Right forelimb (tissue), 1 donor: Measurements from ENCODE around the gene AGFG1.
"Not testable (repeated sequence)": the region's sequence is repeated elsewhere in the genome, so short reads cannot be mapped to it uniquely, and the experiment has no call there.

Source experiments
- DNase-seq: peaks from one replicate; pipeline ENCODE4 v3.0.0-alpha.2; 2018

Gene AGFG1

DNA sequence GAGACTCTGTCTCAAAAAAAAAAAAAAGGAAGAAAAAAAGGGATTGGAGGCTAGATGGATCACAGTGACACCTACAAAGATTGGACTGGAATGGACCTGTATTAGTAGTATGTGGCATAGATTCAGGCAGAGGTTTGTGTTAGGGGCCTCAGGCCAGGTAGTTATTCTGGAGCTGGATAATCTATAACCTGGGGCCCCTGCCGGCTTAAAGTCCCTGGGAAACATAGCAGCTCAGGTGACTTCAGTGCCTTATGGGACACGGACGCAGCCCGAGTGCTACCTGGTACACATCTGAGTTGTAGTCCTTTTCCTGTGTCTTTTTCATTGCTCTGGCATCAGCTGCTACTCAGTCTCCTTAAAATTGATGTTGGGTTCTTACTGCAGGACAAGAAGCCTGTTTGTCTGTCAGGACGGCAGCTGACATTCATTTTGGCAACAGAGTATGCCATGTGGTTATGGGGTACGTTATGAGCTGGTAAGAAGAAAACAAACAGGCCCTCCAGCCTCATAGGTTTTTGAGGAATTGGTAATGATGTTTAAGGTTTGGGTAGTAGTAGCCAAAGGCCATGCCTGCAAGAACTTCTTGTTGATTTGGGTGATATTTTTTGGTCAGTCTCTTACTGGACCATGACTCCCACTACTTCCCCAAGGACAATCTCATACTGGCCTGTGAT lies 27.8 kb downstream of the AGFG1 start:
- no peak for DNase-seq

DNA sequence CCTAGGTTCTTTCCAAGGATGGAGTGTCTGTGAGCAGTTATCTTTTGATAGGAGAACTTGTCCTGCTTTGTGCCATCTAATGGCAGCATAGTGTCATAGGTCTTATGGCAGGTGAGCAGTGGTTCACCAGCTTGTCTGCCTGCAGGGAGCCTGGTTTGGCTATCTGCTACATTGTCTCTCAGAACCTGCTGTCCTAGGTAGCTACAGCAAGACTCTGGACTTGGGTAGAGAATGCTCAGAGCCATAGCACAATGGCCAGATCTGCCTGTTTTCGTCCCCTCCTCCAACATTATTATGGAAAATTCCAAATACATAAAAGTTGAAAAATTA lies 28.3 kb downstream of the AGFG1 start:
- no peak for DNase-seq

DNA sequence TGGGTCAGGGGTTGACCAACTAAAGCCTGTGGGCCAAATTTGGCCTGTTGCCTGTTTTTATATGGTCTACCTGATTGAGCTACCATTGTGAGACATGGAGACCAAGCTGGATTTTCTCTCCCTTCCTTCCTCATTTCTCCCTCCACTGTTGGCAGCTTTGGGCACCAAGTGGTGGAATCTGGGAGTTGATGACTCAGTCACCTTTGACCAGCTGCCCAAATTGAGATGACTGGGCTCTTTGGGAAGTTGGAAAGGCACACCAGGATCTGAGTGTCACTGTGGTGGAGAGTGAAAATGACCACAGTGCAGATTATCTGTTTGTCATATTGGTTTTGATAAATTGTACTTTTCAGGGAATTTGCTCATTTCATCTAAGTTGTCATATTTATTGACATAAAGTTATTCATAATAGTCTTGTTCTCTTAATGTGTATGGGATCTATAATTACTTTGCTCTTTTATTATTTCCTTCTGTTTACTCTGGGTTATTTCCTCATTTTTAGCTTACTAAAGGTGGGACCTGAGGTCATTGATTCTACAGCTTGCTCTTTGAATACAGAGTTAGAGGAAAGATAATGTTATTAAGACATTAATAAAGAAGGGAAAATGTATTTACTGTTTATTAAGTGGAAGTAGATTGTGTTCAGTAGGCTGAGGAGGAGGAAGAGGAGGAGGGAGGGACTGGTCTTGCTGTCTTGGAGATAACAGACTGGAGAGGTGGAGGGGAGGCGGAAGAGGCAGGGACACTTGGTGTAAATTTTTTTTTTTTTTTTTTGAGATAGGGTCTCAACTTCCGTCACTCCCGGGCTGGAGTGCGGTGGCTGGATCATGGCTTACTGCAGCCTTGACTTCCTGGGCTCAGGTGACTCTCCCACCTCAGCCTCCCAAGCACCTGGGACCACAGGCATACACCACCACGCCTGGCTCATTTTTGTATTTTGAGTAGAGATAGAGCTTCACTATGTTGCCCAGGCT lies 31.8 kb downstream of the AGFG1 start:
- DNase-seq, result no peak

DNA sequence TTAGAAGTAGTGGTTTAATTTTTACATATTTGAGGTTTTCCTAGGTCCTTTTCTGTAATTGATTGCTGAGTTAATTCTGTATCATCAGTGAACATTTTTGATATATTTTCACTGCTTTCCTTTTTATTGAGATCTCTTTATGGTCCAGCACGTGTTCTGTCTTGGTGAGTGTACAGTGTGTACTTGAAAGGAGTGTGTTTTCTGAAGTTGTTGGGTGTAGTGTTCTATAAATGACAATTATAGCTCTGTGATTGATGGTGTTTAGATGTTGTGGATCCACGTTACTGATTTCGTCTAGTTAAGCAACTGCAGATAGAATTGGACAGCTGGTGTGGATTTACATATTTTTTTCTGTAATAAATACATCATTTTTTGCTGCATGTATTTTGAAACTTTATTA lies 32.7 kb downstream of the AGFG1 start:
- no peak for DNase-seq

DNA sequence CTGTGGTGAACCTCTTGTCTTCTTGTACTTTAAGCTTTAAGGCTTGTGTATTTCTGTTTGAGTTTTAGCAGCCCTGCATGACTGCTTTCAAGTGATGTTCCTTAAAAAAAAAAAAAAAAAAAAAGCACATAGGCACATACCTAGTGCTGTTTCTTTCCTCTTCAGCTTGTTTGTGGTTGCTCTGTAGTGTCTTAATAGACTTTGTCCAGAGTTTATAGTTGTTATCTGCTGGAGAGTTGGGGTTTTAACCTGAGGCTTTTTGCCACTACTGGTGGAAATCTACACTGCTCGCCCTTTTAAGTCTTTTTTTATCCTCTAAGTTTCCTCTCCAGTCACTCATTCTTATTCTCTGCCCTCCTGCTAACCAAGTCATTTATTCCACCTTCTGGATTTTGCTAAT lies 34.5 kb downstream of the AGFG1 start:
- no peak for DNase-seq

DNA sequence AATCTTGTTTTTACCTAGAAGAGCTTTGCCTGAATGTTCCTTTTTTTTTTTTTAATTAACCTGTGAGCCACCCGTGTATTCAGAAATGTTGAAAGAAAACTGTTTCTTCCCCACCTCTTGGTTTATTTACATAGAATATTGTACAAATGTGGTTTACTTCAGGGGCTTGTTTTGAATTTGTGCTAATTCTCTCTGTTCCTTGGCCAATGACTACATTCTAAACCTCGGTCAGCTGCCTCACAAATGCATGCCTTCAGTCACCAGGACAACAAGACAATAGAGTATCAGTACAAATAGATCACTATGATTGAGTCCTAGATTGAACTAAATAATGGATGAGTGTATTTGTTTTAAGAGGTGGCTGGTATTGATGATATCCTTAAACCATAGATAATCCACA lies 36.0 kb downstream of the AGFG1 start:
- DNase-seq, result no peak

DNA sequence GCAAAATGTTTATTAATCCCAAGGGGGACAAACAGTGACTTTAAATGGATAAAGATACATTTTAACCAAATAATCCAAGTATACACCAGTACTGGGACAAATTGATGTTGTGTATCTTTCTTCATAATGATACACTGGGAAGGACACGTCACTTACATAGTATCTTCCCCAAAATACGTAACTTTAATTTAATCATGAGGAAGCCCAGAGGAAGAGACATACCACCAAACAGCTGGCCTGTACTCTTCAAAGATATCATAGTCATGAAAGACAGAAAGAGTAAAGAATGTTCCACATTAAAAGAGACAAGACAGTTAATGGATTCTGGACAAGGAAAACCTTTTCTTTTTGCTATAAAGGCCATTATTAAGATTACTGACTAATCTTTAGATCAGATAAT lies 37.1 kb downstream of the AGFG1 start:
- no peak for DNase-seq

DNA sequence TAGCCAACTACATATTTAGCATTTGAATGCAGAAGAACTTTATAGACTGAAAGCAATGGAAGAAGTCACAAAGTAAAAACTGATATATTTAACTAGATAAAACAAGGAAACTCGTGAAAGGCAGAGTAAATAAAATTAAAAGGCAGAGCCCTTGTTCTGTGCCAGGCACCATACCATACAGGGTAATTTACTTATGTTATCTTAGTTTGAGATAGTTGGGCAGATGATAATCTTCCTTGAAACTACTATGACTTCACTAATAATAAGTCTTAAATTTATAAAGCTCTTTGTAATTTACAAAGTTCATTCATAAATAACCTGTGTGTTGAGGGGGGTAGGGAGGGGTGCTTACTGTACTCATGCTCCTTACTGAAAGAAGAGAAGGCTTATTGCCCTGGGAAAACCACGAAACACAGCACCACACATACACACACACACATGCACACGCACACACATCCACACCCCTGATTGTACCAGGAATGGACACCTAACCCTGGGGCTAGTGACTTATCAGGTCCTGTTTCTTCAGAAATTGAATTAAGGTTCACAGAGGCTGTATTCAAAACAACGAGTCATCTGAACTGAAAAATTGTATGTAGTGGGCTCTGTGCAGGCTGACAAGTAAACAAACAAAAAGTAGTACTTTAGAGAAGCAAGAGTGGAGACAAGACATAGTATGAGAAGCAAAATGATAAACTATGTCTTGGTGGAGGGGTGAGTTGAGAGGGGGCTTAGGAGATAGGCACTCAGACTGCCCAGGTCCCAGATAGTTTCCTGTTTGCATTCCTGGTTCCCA lies 38.1 kb downstream of the AGFG1 start:
- DNase-seq, result no peak

DNA sequence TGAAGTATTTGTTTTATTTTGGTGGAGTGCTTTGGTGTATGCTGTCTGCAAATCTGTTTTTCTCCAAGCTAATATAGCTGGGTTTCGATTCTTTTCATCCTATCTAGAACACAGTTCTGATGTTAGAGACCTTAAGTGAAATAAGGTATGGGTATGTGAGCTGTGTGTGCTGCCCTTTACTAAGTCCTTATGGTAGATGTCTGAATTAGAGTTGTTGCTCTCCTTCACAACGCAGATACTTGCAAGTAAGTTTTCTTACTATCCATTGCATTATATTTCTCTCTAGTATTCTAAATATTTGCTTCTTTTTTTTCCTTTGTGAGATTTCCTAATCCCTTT lies 38.6 kb downstream of the AGFG1 start:
- DNase-seq, result no peak

DNA sequence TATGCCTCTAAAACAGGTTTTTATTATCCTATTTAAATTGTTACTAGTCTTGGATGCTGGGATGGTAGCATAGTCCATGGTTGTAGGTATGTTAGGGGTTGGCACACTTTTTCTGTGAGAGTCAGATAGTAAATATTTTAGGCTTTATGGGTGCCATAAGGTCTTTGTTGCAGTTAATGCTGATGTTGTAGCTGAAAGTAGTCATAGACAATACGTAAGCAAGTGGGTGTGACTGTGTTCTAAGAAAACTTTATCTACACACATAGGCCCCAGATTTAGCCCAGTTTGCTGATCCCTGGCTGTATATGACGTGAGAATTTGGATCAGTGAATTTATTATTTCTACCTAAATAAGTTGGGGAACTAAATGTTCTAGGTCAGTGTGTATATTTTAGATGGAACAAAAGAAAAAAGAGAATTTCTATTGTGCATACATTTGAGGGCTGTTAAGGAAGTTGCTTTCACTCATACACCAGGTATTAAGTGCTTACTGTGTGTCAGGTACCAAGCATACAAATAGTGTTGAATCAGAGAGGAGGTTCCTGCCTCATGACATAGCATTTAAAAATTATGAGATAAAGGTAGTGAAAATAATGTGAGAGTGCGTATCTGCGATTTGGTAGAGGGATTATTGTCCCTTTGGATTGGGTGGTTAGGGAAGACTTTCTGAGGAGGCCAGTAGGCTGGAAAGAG lies 39.4 kb downstream of the AGFG1 start:
- DNase-seq, result no peak

DNA sequence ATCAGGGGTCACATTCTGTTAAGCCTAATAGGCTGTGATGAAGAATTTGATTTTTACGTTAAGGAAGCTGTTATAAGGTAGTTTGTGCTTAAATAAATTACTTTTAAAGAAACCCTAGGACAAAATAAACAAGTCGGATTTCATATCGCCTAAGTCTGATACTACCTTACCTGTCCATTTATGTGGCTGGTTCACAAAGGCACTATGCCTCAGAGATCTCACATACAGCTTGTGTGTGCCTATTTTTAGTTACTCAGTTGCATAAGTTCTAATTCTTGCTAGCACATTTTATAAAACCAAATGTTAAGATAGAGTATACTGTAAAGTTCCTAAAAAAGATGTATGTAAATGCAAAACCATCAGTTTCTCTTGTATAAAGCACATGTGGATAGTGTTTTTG lies 40.0 kb downstream of the AGFG1 start:
- no peak for DNase-seq

DNA sequence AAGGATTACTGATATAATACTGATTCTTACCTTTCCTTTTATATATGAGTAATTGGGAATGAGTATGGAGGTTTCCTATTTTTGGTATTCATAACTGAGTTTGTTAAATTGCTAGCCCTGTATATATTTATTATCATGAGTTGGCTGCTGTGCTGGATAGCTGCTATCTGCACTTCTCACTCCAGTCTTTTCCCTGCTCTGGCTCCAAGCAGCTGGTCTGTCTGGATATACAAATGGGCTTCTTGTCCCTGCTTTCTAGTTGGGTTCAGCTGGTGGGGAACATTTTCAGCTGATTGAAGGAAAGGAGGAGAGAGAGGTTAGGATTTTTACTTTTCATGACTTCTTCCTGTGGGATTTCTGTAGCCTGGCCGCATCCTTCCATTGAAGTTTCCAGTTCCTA lies 41.2 kb downstream of the AGFG1 start:
- DNase-seq, result no peak

DNA sequence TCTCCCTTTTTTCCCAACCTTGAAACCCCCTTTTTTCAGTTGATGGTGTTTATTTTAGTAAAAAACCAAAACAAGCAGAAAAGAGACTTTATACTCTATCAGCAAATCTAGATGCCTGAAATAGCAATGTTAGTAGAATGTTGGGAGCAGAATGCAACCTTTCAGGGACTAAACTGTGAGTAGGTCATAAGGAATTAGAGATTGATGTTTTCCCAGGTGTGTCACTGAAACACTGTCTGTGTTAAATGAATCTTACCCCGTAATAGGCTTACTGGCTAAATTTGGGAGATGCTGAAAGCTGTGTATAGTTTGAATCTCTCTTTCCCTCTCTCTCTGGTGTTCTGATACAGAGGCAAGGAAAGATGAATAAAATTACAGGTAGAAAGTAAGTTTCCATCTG lies 43.8 kb downstream of the AGFG1 start:
- no peak for DNase-seq

DNA sequence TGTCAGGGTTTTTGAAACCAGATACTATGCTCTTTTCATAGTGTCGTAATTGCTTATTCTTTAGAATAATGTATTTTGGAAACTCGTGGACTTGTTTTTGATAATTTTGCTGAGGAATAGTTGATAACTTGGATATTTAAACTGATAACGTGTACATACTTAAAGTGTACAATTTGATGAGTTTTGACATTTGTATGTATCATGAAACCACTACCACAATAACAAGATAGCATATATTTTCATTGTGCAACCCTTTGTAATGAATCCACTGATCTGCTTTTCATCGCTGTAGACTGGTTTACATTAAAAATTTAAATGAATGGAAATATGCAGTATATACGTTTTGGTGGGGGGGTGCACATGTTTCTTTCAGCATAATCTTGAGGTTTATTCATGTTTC lies 45.8 kb downstream of the AGFG1 start:
- DNase-seq, result no peak

DNA sequence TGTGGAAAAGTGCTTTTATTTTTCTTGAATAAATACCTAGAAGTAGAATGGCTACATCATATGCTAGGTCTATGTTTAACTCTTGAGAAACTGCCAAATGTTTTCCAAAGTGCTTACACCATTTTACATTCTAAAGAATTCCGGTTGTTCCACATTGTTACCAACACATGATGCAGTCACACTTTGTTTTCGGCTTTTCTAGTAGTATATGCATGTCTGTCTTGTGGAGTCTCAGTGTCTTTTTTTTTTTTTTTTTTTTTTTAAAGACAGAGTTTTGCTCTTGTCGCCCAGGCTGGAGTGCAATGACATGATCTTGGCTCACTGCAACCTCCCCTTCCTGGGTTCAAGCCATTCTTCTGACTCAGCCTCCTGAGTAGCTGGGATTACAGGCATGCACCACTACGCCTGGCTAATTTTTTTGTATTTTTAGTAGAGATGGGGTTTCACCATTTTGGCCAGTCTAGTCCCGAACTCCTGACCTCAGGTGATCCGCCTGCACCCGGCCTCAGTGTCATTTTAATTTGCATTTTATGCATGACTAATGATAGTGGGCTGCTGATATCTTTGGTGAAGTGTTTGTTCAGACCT lies 46.4 kb downstream of the AGFG1 start:
- DNase-seq, result not testable (repeated sequence)

DNA sequence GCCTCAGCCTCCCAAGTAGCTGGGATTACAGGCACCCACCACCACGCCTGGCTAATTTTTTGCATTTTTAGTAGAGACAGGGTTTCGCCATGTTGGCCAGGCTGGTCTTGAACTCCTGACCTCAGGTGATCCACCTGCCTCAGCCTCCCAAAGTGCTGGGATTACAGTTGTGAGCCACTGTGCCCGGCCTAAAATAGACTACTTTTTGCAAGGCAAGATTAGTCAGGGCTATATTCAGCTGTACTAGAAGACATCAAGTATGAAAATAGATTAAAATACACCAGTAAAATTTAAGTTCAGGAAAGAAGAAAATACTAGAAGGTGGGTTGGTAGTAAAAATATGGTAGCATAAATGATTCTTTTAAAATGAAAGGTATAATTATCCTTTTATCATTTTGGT lies 49.2 kb downstream of the AGFG1 start:
- DNase-seq, result not testable (repeated sequence)

DNA sequence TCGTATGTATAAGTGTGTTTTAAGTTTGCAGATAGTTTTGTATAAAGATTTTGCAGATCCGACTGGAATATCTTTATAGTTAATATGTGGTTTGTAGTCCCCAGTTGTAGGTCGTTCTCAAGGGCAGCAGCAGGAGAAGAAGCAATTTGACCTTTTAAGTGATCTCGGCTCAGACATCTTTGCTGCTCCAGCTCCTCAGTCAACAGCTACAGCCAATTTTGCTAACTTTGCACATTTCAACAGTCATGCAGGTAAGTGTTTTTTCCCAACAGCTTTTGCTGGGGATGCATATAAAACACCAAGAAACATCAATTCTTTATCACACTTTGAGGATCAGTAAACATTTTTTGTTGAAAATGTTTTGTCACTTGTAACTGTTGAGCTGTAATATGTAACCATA lies 52.7 kb downstream of the AGFG1 start:
- no peak for DNase-seq

DNA sequence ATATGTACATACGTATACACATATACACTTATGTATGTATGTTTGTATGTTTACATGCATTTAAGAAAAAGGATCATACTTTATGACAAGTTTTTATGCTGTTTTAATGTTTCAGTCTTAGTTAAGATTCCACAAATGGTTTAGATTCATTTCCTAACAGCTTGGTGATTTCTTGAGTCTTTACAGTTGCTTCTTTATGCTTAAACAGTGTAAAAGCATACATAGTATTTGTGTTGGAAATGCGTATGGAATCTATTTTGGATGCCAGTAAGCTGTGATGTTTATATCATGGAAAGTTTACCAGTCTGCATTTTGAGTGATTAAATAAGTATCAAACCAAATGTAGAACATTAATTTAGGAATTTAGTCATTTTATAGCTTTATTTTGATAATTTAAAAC lies 55.4 kb downstream of the AGFG1 start:
- DNase-seq, result no peak

DNA sequence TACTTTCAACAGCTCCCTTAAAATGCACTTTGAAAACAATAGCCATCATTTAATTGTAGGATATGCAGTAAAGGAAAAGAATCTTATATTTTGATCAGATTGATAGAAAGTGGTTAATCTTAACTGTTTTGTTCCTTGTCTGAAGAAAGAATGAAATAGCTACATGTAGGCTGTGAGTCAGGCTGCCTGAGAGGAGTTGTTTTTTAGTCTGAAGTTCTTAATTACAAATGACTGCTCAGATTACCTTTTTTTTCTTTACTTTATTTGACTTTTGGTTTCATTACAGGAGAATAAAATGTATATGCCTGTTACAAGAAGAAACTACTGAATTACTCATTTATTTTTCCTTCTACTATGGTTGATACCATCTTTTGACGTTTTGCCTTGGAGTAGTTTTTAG lies 56.8 kb downstream of the AGFG1 start:
- no peak for DNase-seq

DNA sequence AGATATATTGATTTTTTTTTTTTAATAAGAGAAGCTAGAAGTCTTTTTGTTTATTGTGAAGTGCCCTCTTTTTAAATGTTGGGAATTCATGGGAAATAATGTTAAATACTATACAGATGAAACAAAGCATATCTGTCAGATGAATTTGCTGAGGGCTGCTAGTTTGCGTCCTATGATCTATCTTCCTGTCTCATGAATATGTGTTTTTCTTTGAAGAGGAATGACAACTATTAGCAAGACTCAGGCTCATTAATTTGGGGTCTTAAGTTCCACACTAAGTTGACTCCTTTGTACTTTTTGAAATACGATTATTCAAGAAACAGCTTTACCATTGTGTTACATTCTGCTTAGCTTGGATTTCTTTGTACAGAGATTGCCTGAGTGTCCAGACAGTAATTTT lies 57.9 kb downstream of the AGFG1 start:
- no peak for DNase-seq

DNA sequence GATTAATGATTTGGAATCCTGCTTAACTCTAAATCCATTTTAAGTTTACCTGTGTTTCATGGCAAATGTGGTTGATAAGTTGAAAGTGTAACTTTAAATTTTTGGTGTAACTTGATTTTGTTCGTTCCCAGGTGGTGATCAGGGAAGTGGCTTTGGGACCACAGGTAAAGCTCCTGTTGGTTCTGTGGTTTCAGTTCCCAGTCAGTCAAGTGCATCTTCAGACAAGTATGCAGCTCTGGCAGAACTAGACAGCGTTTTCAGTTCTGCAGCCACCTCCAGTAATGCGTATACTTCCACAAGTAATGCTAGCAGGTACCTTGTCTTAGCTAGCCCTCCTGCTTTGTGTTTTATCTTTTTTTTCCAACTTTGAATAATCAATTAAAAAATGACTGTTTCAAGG lies 62.8 kb downstream of the AGFG1 start:
- no peak for DNase-seq

DNA sequence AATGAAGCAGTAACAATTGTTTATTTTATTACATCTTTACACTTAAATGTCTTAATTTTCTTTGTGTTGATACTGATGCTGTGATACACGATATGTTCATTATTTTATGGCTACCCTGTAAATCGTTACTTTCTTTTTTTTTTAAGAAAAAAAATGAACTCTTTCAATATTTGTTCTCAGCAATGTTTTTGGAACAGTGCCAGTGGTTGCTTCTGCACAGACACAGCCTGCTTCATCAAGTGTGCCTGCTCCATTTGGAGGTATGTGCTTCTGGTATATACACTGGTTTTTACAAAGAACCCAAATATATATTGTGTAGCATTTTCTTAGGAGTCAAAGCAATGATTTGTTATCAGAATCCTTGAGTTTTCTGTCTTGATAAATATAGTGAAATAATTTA lies 64.5 kb downstream of the AGFG1 start:
- no peak for DNase-seq

DNA sequence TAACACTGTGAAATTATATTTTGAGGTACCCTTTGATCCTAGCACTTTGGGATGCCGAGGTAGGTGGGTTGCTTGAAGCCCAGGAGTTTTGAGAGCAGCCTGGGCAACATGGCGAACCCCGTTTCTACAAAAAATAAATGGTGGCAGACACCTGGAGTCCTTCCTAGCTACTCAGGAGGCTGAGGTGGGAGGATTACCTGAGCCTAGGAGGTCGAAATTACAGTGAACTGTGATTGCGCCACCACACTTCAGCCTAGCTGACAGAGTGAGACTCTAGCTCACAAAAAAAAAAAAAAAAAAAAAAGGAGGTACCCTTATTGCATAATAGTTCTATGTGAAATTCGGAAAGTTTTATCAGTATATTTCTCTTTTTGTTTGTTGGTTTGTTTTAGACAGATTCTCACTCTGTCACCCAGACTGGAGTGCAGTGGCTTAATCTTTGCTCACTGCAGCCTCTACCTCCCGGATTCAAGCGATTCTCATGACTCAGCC lies 67.6 kb downstream of the AGFG1 start:
- no peak for DNase-seq
